A549 (cell line): Measurements from ENCODE around the gene PGLYRP1. TPM values are rescaled to one million over a fixed set of nuclear protein-coding genes. Genes with fewer than 3 reads are reported as not detected.

Experiments
- ATAC-seq, 2 experiments: fragments of 200-7000 bp in 1 of 2; fragments of >200 bp in 1 of 2; cut with Nextera tagmentation in 1 of 2; cut with Tn5 transposase in 1 of 2; 3 replicates each; pipeline versions ENCODE4 v1.8.0 to v1.9.1; 2018 to 2020; ENCODE audit warnings: mild to moderate bottlenecking in 1 of 2, moderate library complexity in 1 of 2
- CTCF ChIA-PET: fragments of 300-600 bp; sonication (Branson Sonifier 250); formaldehyde crosslinking; extraction: SDS; loops from one replicate; lab custom pipeline; 2021; ENCODE audit warnings: antibody characterized with exemption, inconsistent platforms; lab: Yijun Ruan, JAX
- POLR2A ChIA-PET: fragments of 350-600 bp; formaldehyde crosslinking; extraction: SDS; loops from one replicate; lab custom pipeline; 2021; ENCODE audit warnings: antibody characterized with exemption, inconsistent platforms; lab: Yijun Ruan, JAX
- DNase-seq, 2 experiments: peaks; one replicate each; pipeline versions ENCODE4 v3.0.0 to v3.0.0-alpha.2; 2011 to 2016; ENCODE audit warnings: low read depth in 1 of 2, low spot score in 1 of 2
- FAIRE-seq: peaks from 2 replicates; lab custom pipeline; 2011; peaks lifted over from hg19 to GRCh38; lab: Jason Lieb, UNC
- H3K27ac ChIP-seq, 2 experiments: fragments of >200 bp; sonication (Bioruptor Twin); formaldehyde crosslinking; 3 replicates each; pipeline ENCODE4 v1.5.1; 2016 to 2017
- H3K4me1 ChIP-seq: fragments of >200 bp; sonication (Bioruptor Twin); formaldehyde crosslinking; 3 replicates; pipeline ENCODE4 v1.6.1; 2016
- H3K4me2 ChIP-seq: fragments of >200 bp; sonication (Bioruptor Twin); formaldehyde crosslinking; 3 replicates; pipeline ENCODE4 v1.6.1; 2016
- H3K4me3 ChIP-seq: fragments of >200 bp; sonication (Bioruptor Twin); formaldehyde crosslinking; 3 replicates; pipeline ENCODE4 v1.5.1; 2016
- H3K9me3 ChIP-seq: fragments of >200 bp; sonication (Bioruptor Twin); formaldehyde crosslinking; 3 replicates; pipeline ENCODE4 v1.6.1; 2016
- BHLHE40 ChIP-seq: IDR thresholded peaks from 2 replicates; pipeline ENCODE4 v1.6.1; 2012; ENCODE audit warnings: low read depth, low read length, inconsistent platforms
- CBX8 ChIP-seq: fragments of 200-600 bp; sonication (generic); IDR thresholded peaks from 2 replicates; pipeline ENCODE4 v1.6.1; 2016
- CHD4 ChIP-seq: fragments of 200-600 bp; sonication (generic); IDR thresholded peaks from 2 replicates; pipeline ENCODE4 v1.6.1; 2016; ENCODE audit warnings: antibody characterized with exemption, mild to moderate bottlenecking, borderline replicate concordance
- FOSL2 ChIP-seq, 2 experiments: fragments of 450-650 bp in 1 of 2; fragments of >200 bp in 1 of 2; sonication (Bioruptor Twin) in 1 of 2; formaldehyde crosslinking; IDR thresholded peaks; 2 replicates each; pipeline versions ENCODE4 v1.5.0 to v1.6.1; 2016 to 2020; ENCODE audit warnings: mild to moderate bottlenecking in 1 of 2, moderate library complexity in 1 of 2
- NFE2L2 ChIP-seq: fragments of 150-350 bp; conservative IDR thresholded peaks from 2 replicates; pipeline ENCODE4 v1.6.1; 2014; ENCODE audit warnings: low read length
- POLR2A ChIP-seq: IDR thresholded peaks from 2 replicates; pipeline ENCODE4 v1.6.1; 2012; ENCODE audit warnings: mild to moderate bottlenecking, low read length
- POLR2AphosphoS2 ChIP-seq: conservative IDR thresholded peaks from 2 replicates; pipeline ENCODE4 v1.6.1; 2012; ENCODE audit warnings: low read length, improper control_type of control experiment, inconsistent platforms
- RAD21 ChIP-seq, 2 experiments: fragments of >200 bp in 1 of 2; sonication (Bioruptor Twin) in 1 of 2; formaldehyde crosslinking in 1 of 2; IDR thresholded peaks in 1 of 2; conservative IDR thresholded peaks in 1 of 2; 2 replicates in 1 of 2; 3 replicates in 1 of 2; pipeline ENCODE4 v1.6.1; 2012 to 2018; ENCODE audit warnings: inconsistent platforms in 1 of 2
- RFX5 ChIP-seq: fragments of 450-650 bp; IDR thresholded peaks from 2 replicates; pipeline ENCODE4 v1.7.1; 2014; ENCODE audit warnings: antibody characterized with exemption, mild to moderate bottlenecking, moderate library complexity
- TP53 ChIP-seq: fragments of 250-450 bp; sonication (Bioruptor Pico); IDR thresholded peaks from 2 replicates; pipeline ENCODE4 v1.5.0; 2021; ENCODE audit warnings: mild to moderate bottlenecking, moderate library complexity
- ZC3H11A ChIP-seq: fragments of 450-650 bp; IDR thresholded peaks from 2 replicates; pipeline ENCODE4 v1.6.1; 2014; ENCODE audit warnings: antibody characterized with exemption, mild to moderate bottlenecking
- WGBS: methylation state at CpG from one replicate; pipeline ENCODE4 v1.1.6; 2017; ENCODE audit errors: missing lambda C conversion rate; 5-methylcytosine and 5-hydroxymethylcytosine counted together
- polyA plus RNA-seq, 4 experiments: library from polyadenylated mRNA; depleted of rRNA in 3 of 4; stranded (reverse); fragments of >200 nt; fragmentation: RNase III in 1 of 4; extraction: RNeasy Plus Mini Kit Qiagen cat#74134 plus additional on column Dnase treatment in 1 of 4; gene quantifications; 2 replicates in 3 of 4; 3 replicates in 1 of 4; pipeline ENCODE4 v1.2.3, GENCODE V29; 2011 to 2017
- TF ChIP-seq, protein P1 (sequence below): fragments of >200 bp; sonication (Bioruptor Twin); formaldehyde crosslinking; IDR thresholded peaks from 3 replicates; pipeline ENCODE4 v1.6.1; 2016
- TF ChIP-seq, protein P2 (sequence below): fragments of 150-350 bp; IDR thresholded peaks from 2 replicates; pipeline ENCODE4 v1.6.1; 2014; ENCODE audit warnings: low read depth, mild to moderate bottlenecking, low read length

PGLYRP1 gene
- polyA plus RNA-seq, 2 of the 4 experiments (the other 2 are of a cell fraction): not detected

DNA sequence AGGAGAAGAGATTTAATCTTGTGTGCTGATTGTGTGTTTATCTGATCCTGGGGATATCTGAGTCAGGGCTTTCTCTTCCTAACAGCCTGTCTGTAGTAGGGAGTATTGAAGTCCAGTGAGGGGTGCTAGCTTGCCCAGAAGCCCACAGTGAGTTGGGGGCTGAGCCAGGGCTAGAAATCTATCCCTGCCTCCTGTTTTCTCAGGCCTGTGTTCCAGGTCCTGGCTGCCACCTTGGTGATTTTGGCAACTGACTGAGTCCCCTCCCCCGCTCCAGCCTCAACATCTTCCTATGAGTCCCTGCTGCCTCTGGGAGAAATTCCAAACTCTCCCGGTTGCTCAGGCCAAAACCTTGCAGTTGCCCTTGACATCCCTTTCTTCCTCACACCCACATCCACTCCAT lies 41.5 kb downstream of the PGLYRP1 start:
- Histone ChIP-seq H3K4me2 (no peak overlapping the region), H3K9me3 (no peaks in the 10 kb centered on the region), H3K4me3 (no peak overlapping the region), H3K4me1 (no peaks in the 10 kb centered on the region), H3K27ac (no peak overlapping the region)
- CTCF ChIA-PET: interaction anchor here (0.9 to 1.6 kb wide), 4 partner anchors 14 to 76 kb away, joined by 3 to 5 read pairs (median 4); partner anchors contain the start of gene CCDC61
- WGBS: 43% methylated on average over 2 of the region's 2 CpGs
- DNase-seq (no peak), FAIRE-seq (no peak), ATAC-seq (peak; percentile 45 to 51; a peak in 3 of 6 replicates)
- POLR2A ChIA-PET: no interaction called here
- TF ChIP-seq RFX5 (no peak), BHLHE40 (no peak), CHD4 (no peak), NFE2L2 (no peak), TP53 (no peak), FOSL2 (IDR thresholded peaks at IDR 0.05) (no peak), FOSL2 (CRISPR knock-in tag; IDR thresholded peaks at IDR 0.05) (no peak), POLR2AphosphoS2 (no peak)
- TF ChIP-seq, protein P1, sequence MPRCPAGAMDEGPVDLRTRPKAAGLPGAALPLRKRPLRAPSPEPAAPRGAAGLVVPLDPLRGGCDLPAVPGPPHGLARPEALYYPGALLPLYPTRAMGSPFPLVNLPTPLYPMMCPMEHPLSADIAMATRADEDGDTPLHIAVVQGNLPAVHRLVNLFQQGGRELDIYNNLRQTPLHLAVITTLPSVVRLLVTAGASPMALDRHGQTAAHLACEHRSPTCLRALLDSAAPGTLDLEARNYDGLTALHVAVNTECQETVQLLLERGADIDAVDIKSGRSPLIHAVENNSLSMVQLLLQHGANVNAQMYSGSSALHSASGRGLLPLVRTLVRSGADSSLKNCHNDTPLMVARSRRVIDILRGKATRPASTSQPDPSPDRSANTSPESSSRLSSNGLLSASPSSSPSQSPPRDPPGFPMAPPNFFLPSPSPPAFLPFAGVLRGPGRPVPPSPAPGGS: no peak
- TF ChIP-seq, protein P2, sequence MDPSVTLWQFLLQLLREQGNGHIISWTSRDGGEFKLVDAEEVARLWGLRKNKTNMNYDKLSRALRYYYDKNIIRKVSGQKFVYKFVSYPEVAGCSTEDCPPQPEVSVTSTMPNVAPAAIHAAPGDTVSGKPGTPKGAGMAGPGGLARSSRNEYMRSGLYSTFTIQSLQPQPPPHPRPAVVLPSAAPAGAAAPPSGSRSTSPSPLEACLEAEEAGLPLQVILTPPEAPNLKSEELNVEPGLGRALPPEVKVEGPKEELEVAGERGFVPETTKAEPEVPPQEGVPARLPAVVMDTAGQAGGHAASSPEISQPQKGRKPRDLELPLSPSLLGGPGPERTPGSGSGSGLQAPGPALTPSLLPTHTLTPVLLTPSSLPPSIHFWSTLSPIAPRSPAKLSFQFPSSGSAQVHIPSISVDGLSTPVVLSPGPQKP: no peak

DNA sequence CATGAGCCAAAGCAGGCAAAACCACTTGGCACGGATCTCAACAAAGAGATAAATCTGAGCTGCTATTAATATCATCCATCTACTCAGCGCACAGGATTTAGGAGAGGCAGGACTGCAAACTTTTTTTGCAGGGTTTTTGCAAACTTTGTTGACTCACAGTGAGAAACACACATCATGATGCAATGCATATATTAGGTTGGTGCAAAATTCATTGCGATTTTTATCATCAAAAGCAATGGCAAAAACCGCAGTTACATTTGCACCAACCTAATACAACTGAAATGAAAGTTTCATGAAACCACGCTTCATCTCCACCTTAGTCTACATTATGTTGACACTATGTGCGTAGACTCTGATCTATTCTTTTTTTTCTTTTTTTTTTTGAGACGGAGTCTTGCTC lies 44.7 kb downstream of the PGLYRP1 start:
- H3K4me3 ChIP-seq: no peak overlapping the region
- ChIA-PET CTCF (interaction anchor here (1.1 to 1.6 kb wide), 4 partner anchors 11 to 101 kb away, joined by 3 to 5 read pairs (median 4); no protein-coding TSS in a partner anchor), POLR2A (no interaction called here)
- DNase-seq (no peak), FAIRE-seq (peak; percentile 51), ATAC-seq (no peak)
- H3K27ac ChIP-seq: no peak overlapping the region
- WGBS: 53% methylated on average over 7 of the region's 7 CpGs
- no peak overlapping the region for H3K4me2 ChIP-seq
- H3K4me1 ChIP-seq: no peaks in the 10 kb centered on the region; the same call in 2 of the 3 replicates
- no peak for TF ChIP-seq RAD21 (conservative IDR thresholded peaks at IDR 0.05 in 1 of 2, IDR thresholded peaks at IDR 0.05 in 1 of 2)
- H3K9me3 ChIP-seq: no peaks in the 10 kb centered on the region

DNA sequence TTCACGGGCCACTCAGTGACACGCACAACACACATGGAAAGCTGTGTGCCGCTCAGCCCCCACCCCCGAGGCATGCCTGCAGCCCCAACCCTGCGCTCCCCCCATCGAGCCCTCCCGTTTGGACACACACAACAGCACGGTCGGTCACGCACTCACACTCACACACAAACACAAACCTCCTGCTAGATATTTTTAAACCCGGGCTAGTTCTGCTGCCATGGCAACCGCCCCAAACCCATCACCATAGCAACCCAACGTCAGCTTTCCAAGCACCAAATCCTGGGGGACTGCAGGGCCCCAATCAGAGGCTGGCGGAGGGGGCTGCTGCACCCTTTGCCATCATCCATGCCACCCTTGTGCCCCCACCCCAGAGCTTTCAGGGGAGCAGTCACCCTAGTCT lies 46.7 kb downstream of the PGLYRP1 start:
- POLR2A ChIA-PET: no interaction called here
- no peak for ATAC-seq
- DNase-seq: no peak
- Histone ChIP-seq H3K4me1 (peaks cover 17% of the 10 kb centered on the region; the same call in 2 of the 3 replicates), H3K4me2 (no peak overlapping the region), H3K4me3 (no peak overlapping the region), H3K27ac (no peak overlapping the region), H3K9me3 (no peaks in the 10 kb centered on the region)
- CTCF ChIA-PET: interaction anchor here (1.3 to 2.0 kb wide), 3 partner anchors 34 to 159 kb away, joined by 3 to 6 read pairs (median 4); no protein-coding TSS in a partner anchor
- no peak for FAIRE-seq
- TF ChIP-seq BHLHE40: no peak
- WGBS: 41% methylated on average over 13 of the region's 14 CpGs

DNA sequence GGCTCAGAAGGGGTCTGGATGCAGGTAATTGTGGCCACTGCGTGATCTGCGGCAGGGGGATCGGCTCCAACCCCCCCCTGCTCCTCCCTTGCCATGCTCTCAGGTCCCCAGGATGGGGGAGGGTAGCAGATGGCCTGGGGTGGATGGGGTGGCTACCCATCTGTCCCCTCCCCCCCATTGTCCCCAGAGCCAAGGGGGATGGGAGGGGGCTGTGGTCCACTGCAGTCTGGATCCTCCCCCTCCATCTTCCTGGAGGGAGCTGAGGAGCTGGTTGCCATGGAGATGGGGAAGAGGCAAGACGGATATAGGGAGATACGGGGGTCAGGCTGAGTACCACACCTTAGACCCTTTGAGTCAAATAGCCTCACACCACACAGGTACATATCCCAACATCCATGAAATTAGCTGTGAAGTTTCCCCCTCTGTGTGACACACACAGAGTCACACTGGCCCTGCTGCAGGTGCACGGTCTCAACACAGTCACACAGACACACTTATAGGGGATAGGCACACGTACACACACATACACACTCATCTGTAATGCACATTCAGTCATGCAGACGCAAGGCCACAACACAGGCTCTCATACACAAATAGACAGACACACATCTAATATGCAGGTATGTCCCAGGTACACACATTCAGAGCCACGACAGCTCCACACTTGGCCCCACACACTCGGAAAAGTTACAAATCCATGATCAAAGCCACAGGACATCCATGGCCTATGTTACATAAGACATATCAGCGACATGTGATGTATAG lies 47.4 kb downstream of the PGLYRP1 start:
- 55% methylated on average over 11 of the region's 11 CpGs for WGBS
- Histone ChIP-seq H3K4me1 (peaks cover 17% of the 10 kb centered on the region; the same call in 2 of the 3 replicates), H3K4me3 (no peak overlapping the region), H3K27ac (no peak overlapping the region), H3K9me3 (no peaks in the 10 kb centered on the region), H3K4me2 (no peak overlapping the region)
- ChIA-PET POLR2A (no interaction called here), CTCF (interaction anchor here (0.6 to 2.0 kb wide), 6 partner anchors 14 to 582 kb away, joined by 3 to 6 read pairs (median 4); no protein-coding TSS in a partner anchor)
- DNase-seq (no peak), ATAC-seq (no peak), FAIRE-seq (no peak)
- TF ChIP-seq ZC3H11A (no peak), CBX8 (no peak), POLR2A (0 out of 2 replicates have a peak, but pooled peaks have one; percentile 14)
